Fibroblast of lung (primary cell): Measurements from ENCODE around the gene SLC17A2.

ENCODE experiments used
- CTCF ChIP-seq, 2 donors: IDR thresholded peaks in 1 of 2; conservative IDR thresholded peaks in 1 of 2; 1 replicate in 1 of 2; 2 replicates in 1 of 2; pipeline ENCODE4 v1.5.1; 2011 to 2012; ENCODE audit warnings: low read length in 2 of 2, control low read depth in 1 of 2, inconsistent platforms in 1 of 2, low read depth in 1 of 2, mild to moderate bottlenecking in 1 of 2
- EZH2 ChIP-seq: IDR thresholded peaks from 2 replicates; pipeline ENCODE4 v1.5.1; 2012; ENCODE audit warnings: low read length, control low read depth, mild to moderate bottlenecking; ENCODE audit errors: missing control alignments

GRCh38 chr6:25899123-25899522 lies 31.4 kb downstream of the SLC17A2 start:
- no peak for TF ChIP-seq CTCF (conservative IDR thresholded peaks at IDR 0.05 in 1 of 2, IDR thresholded peaks at IDR 0.05 in 1 of 2; ENCODE audit: low read depth in 1 of 2, low read length in 2 of 2)
- TF ChIP-seq EZH2, result no peak
